ENCODE results near the gene SLC25A25. TPM values are rescaled to one million over a fixed set of nuclear protein-coding genes. Genes with fewer than 3 reads are reported as not detected.

SLC25A25 gene
- total RNA-seq, 1 experiment from 2014 or later: 30.8 TPM

Other genes starting within 250 kb of the SLC25A25 start
- gene ENG, start 213.6 kb upstream of the SLC25A25 start, total RNA-seq (2014; rRNA removed; shearing (Covaris generic)): 3.7 and 5.5 TPM in 2 replicates
- 50.6 and 53.0 TPM in 2 replicates for gene AK1, start 190.6 kb upstream of the SLC25A25 start, total RNA-seq (2014; rRNA removed; shearing (Covaris generic))
- gene ST6GALNAC6, start 168.6 kb upstream of the SLC25A25 start, total RNA-seq (2014; rRNA removed; shearing (Covaris generic)): 10.1 TPM in 2 replicates
- gene ST6GALNAC4, start 151.2 kb upstream of the SLC25A25 start, total RNA-seq (2014; rRNA removed; shearing (Covaris generic)): 5.2 and 7.4 TPM in 2 replicates
- 0.32 TPM in 1 of 2 replicates, not detected in the other for gene PIP5KL1, start 137.5 kb upstream of the SLC25A25 start, total RNA-seq (2014; rRNA removed; shearing (Covaris generic))
- 31.4 and 34.9 TPM in 2 replicates for gene DPM2, start 130.4 kb upstream of the SLC25A25 start, total RNA-seq (2014; rRNA removed; shearing (Covaris generic))
- gene EEIG1, start 87.2 kb upstream of the SLC25A25 start, total RNA-seq (2014; rRNA removed; shearing (Covaris generic)): 28.5 and 31.1 TPM in 2 replicates
- gene NAIF1, start 912 bp upstream of the SLC25A25 start, total RNA-seq (2014; rRNA removed; shearing (Covaris generic)): 11.9 and 15.1 TPM in 2 replicates
- gene PTGES2, start 59.5 kb downstream of the SLC25A25 start, total RNA-seq (2014; rRNA removed; shearing (Covaris generic)): 122 and 123 TPM in 2 replicates
- gene LCN2, start 81.2 kb downstream of the SLC25A25 start, total RNA-seq (2014; rRNA removed; shearing (Covaris generic)): not detected in 2 replicates
- gene BBLN, start 92.0 kb downstream of the SLC25A25 start, total RNA-seq (2014; rRNA removed; shearing (Covaris generic)): 102 and 133 TPM in 2 replicates
- 19.8 and 24.9 TPM in 2 replicates for gene CIZ1, start 123.3 kb downstream of the SLC25A25 start, total RNA-seq (2014; rRNA removed; shearing (Covaris generic))
- 0.48 and 0.61 TPM in 2 replicates for gene DNM1, start 135.1 kb downstream of the SLC25A25 start, total RNA-seq (2014; rRNA removed; shearing (Covaris generic))
- 73.6 and 75.3 TPM in 2 replicates for gene GOLGA2, start 207.8 kb downstream of the SLC25A25 start, total RNA-seq (2014; rRNA removed; shearing (Covaris generic))
- gene SWI5, start 208.0 kb downstream of the SLC25A25 start, total RNA-seq (2014; rRNA removed; shearing (Covaris generic)): 39.2 and 42.2 TPM in 2 replicates